ENCODE data around the gene HSPA9. TPM values are rescaled to one million over a fixed set of nuclear protein-coding genes. Genes with fewer than 3 reads are reported as not detected.

HSPA9 gene
- total and polyA plus RNA-seq, 2 of the 8 experiments (the other 6 are each of a cell fraction or from before 2014, with no cell fraction given) = 191 to 395 TPM

- Histone ChIP-seq H3K36me3 (ENCODE audit: control insufficient read depth in 2 of 4, insufficient read depth in 4 of 4, low read length in 3 of 4) (peaks cover 9 to 36% (median 26%) of the 10 kb centered on the region in 4 experiments), H2BK12ac (ENCODE audit: low read depth, low read length) (no peak overlapping the region), H3K79me2 (ENCODE audit: control insufficient read depth in 1 of 2, insufficient read depth in 2 of 2, low read length in 2 of 2) (peaks cover 3 to 69% of the 10 kb centered on the region in 2 experiments; a peak in 3 of 4 replicates), H2BK5ac (ENCODE audit: low read depth, low read length) (no peak overlapping the region), H3K23ac (ENCODE audit: insufficient read length) (no peak overlapping the region), H3K23me2 (ENCODE audit: low read depth, low read length) (no peaks in the 10 kb centered on the region), H3K4me1 (replicated peaks in 1 of 4; ENCODE audit: control insufficient read depth in 3 of 4, insufficient read depth in 4 of 4, low read length in 3 of 4) (peaks cover 0 to 2% (median 0%) of the 10 kb centered on the region in 4 experiments; a peak in 1 of 7 replicates), H3K4me3 (ENCODE audit: extremely low read depth in 1 of 4, insufficient read depth in 2 of 4, low read depth in 3 of 4, low read length in 4 of 4) (no peak overlapping the region), H3K27ac (ENCODE audit: low read depth, low read length) (no peak overlapping the region), H4K5ac (ENCODE audit: insufficient read length, low read depth, low read length) (no peak overlapping the region), H4K91ac (replicated peaks; ENCODE audit: insufficient read length, low read length) (no peak overlapping the region), H2BK20ac (ENCODE audit: low read length) (no peak overlapping the region), H3K9me3 (ENCODE audit: insufficient read depth in 2 of 2, low read depth in 1 of 2, low read length in 1 of 2) (no peaks in the 10 kb centered on the region), H3K56ac (replicated peaks; ENCODE audit: insufficient read length, low read depth, low read length) (no peak overlapping the region), H2BK120ac (replicated peaks; ENCODE audit: low read depth, low read length) (no peak overlapping the region), H4K8ac (ENCODE audit: extremely low read depth, insufficient read depth, low read length) (no peak overlapping the region), H3K27me3 (replicated peaks in 1 of 4; ENCODE audit: control insufficient read depth in 3 of 4, extremely low read depth in 1 of 4, insufficient read depth in 3 of 4, low read length in 3 of 4) (no peaks in the 10 kb centered on the region), H3K4ac (replicated peaks; ENCODE audit: insufficient read length, low read depth, low read length) (no peak overlapping the region), H2AFZ (ENCODE audit: low read length) (no peak overlapping the region), H3K18ac (ENCODE audit: extremely low read depth, low read length) (no peak overlapping the region), H2AK5ac (ENCODE audit: low read depth, low read length) (no peak overlapping the region), H4K20me1 (replicated peaks in 1 of 2; ENCODE audit: control insufficient read depth in 1 of 2, insufficient read depth in 2 of 2, low read length in 2 of 2) (peaks cover 3 to 14% of the 10 kb centered on the region in 2 experiments), H3K9ac (replicated peaks in 1 of 4; ENCODE audit: extremely low read depth in 1 of 4, low read depth in 3 of 4, low read length in 3 of 4) (no peak overlapping the region), H3K79me1 (ENCODE audit: low read depth, low read length) (peaks cover 3% of the 10 kb centered on the region), H3K14ac (ENCODE audit: insufficient read length) (no peak overlapping the region), H2BK15ac (ENCODE audit: low read length) (no peak overlapping the region), H3K4me2 (ENCODE audit: insufficient read depth in 1 of 2, low read depth in 2 of 2, low read length in 2 of 2) (no peak overlapping the region)
- WGBS, 2 experiments (ENCODE audit: extremely low coverage in 1 of 2, insufficient coverage in 1 of 2, insufficient read length in 1 of 2, insufficient replicate concordance in 2 of 2, low coverage in 1 of 2, low lambda C conversion rate in 2 of 2, missing lambda C conversion rate in 1 of 2) = 88% methylated on average over 1 of the region's 1 CpG; no CpG with 5 or more reads in 1 of the 2 experiments
- CTCF ChIA-PET (ENCODE audit: partially characterized antibody) = interaction anchor here (1.0 to 1.2 kb wide), 2 partner anchors 17 to 72 kb away, joined by 4 to 7 read pairs; no protein-coding TSS in a partner anchor
- POLR2A ChIA-PET (ENCODE audit: partially characterized antibody) = interaction anchor here (0.6 to 1.9 kb wide), 7 partner anchors 10 to 71 kb away, joined by 3 to 9 read pairs (median 3); partner anchors contain the start of genes EGR1 and ETF1
- no peak for TF ChIP-seq RFX5 (IDR thresholded peaks at IDR 0.05; ENCODE audit: borderline replicate concordance, low read depth, low read length)
- TF ChIP-seq TEAD4 (IDR thresholded peaks at IDR 0.05; ENCODE audit: low read depth, low read length) = no peak
- TF ChIP-seq RNF2 (IDR thresholded peaks at IDR 0.05; ENCODE audit: borderline replicate concordance, low read depth, low read length, missing control alignments, poor library complexity, severe bottlenecking) = no peak
- TF ChIP-seq SP2 (IDR thresholded peaks at IDR 0.05; ENCODE audit: low read length) = no peak
- no peak for TF ChIP-seq BACH1 (IDR thresholded peaks at IDR 0.05; ENCODE audit: low read length)
- TF ChIP-seq EP300 (IDR thresholded peaks at IDR 0.05; ENCODE audit: borderline replicate concordance in 1 of 2, low read depth in 2 of 2, low read length in 2 of 2) = no peak
- no peak for TF ChIP-seq BRCA1 (IDR thresholded peaks at IDR 0.05; ENCODE audit: low read depth, low read length)
- no peak for TF ChIP-seq CBX8 (IDR thresholded peaks at IDR 0.05; ENCODE audit: borderline replicate concordance, low read depth, low read length)
- TF ChIP-seq SP1 (IDR thresholded peaks at IDR 0.05; ENCODE audit: low read depth, low read length) = no peak
- TF ChIP-seq CTCF (IDR thresholded peaks at IDR 0.05; ENCODE audit: control extremely low read depth in 1 of 3, insufficient read depth in 1 of 3, low read depth in 1 of 3, low read length in 3 of 3) = no peak
- DNase-seq (ENCODE audit: low read depth in 1 of 2, low spot score in 2 of 2) (no peak), FAIRE-seq (no peak)
Measured at GRCh38 chr5:138520971-138521370, 54.2 kb downstream of the HSPA9 start.
